NCI-H226 (cell line): ENCODE data around the gene TMEM115.

Experiments
- DNase-seq: peaks from one replicate; pipeline ENCODE4 v3.0.0-alpha.2; 2015

The TMEM115 gene

DNA sequence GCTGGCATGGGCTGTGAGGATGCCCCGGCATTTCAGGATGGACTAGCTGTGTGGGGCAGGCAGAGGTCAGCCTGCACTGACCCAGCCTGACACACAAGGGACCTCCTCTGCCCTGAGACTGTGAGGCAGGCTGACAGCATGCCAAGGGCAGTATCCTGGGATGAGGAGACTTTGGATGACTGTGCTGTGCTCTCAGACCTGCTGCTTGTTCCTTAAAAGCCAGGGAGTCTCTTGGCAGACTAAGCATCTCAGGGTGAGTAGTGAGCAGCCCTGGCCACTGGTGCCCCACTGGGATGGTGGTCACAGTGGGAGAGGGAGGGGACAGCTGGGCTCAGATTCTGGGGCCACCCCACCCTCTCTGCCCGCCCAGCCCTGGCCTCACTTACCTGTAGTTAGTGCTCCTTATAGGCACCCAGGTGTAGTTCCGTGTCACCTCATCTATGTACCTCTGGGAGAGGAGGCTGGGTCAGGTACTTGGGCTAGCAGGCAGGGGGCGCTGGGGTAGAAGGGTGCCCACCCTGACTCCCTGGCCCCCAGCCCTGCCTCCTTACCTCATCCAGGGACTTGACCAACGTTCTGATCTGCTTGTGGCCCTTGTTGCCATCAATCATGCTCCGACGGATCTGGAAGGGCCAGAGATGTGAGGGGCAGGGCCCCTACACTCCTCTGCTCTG is 16.1 kb upstream of the TMEM115 start:
- no peak for DNase-seq

DNA sequence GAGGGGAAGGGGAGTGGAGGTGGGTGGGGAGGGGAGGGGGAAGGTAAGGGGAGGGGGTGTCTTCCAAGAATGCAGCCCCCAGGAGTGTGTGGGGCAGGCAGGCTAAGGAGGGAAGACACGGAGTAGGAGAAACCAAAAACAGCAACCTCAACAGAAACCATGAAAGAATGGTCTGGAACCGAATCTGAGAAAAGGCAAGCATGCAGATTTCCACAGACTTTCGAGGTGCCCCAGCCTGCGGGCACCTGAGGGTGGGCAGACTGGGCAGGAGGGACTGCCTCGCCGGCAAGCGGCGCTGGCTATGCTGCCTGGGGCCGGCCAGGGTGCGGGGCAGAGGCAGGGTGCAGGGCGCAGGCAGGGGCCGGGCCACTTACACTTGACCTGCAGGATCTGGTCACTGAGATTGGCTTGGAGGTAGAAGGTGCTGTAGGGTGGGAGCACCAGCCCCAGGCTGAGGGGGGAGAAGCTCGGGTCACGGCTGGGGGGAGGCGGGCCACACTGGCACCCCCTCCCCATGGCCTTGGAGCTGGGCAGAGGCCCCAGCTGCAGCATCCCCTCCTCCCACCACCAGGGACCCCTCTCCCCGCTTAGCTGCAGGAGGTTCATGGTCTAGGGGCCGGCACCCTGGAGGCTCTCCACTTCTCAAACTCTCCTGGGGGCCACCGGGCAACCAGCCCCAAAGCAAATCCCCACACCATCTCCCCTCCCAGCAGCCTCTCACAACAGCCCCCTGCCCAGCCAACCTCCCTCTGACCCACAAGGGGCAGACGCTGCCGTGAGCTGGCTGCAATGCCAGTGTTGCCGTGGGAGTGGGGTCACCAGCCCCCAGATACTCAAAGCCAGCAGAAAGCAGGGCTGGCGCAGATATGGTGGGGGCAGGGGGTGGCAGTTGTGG is 15.3 kb upstream of the TMEM115 start:
- DNase-seq: no peak

DNA sequence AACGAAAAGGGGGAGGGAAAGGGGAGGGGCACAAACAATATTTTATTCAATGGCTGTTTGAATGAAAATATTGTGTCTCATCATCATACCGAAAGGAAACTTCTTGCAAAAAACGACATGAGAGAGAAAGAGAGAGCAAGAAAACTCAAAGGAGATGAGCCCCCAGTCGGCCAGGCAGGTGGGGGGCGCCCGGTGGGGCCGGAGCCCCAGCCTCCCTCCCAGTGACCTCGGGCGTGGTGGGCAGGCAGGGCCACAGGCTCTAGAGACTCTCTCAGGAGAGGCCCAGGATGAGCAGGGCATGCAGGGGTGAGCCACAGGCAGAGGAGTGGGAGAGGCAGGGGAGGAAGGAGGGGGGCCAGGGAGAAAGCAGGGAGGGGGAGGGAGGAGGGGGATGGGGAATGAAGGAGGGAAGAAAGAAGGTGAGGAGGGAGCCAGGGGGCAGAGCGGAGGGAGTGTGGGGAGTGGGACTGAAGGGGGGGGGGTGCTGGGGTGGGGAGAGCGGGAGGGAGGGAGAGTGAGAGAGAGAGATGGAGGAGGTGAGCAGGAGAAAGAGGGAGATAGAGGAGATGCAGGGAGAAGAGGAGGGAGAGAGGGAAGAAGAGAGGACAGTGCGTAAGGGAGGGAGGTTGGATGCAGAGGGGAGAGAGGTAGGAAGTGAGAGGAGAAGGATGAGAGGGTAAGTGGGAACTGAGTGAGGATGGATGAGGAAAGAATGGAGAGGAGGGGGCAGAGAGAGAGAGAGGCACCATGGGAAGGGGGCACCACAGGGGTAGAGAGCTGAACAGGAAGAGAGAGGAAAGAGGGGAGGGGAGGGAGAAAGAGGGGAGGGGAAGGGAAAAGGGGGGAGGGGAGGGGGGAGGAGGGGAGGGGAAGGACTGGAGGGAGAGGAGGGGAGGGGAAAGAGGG is 14.1 kb upstream of the TMEM115 start:
- no peak for DNase-seq

DNA sequence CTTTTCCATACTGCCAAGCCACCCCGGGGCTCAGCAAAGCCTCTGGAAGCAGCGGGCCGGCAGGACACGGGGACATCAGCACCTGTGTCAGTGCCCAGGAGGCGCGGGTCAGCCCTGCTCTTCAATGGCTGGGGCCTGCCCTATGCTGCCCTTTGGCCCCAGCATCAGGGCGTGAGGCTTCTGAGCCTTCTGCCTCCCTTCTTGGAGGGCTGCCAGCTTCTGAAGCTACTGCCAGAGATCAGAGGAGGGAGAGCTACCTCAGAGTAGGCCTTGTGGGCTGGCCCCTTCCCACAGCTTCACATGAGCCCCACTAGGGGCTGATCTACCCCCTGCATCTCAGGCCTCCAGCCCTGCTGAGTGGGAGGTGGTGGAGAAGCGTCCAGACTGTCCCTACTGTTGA is 13.0 kb upstream of the TMEM115 start:
- no peak for DNase-seq

DNA sequence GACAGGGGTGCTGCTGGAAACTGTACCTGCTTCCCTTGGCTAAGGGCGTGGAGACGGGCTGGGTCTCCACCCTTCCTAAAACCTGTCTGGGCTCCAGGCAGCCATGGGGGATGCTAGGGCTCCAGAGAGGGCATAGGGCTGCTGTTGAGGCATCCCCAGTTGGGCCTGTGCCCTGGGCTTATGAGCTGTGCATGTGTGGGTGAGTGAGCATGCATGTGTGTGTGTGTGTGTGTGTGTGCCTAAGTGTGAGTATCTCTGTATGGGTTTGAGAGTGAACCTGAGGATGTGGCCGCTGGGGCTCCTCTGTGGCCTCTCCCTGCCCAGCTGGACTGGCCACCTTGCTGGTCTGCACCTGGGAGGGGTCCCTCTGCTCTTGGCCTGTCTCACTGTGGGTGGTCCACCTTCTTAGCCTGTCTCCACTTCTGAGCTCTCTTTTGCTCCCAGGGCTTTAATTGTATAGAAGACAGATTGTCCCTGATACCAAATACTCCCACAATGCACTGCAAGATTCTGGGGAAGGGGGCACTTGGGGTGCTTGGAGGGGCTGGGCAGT is 11.9 kb upstream of the TMEM115 start:
- no peak for DNase-seq

DNA sequence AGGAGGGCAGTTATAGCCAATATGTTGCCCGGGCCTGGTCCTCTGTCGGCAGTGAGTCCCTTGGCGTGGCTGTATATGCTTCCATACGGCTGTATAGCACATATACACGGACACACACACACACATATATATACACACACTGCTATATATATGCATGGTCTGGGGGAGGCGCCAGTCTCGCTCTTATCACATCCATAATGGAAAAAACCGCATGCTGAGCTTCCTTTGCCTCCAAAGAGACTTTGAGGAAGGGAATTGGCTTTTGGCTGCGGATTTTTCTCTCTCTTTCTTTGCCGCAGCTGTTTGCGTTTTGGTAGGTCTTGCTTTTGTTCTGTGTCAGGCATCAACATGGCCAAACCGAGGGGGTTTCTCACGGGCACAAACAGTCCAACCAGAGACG is 11.3 kb upstream of the TMEM115 start:
- DNase-seq: no peak

DNA sequence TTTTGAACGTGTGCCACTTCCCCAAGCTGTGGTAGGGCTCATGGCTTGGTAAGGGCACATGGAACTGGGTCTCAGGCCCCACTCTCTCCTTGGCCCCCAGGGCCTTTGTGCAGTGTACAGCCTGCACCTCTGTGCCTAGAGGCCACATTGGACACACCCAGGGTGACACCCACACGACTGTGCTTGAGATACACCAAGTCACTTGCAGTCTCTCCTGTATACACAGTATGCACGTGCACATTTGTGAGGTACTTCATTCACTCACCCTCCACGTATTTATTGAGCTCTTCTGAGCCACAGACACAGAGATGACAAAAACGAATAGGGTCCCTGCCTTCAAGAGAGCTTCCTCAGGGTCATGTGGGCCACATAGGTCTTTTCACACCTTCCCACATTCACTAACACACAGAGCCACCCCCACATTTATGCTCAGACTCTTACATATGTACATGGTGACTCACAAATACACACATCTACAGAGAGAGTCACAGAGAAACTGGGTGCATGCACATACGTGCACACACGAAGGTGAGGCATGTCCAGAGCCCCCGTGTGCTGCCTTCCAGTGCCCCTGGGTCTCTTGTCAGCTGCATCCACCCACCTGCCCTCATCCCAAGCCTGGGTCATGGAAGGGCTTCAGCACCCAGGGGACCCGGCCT is 9.8 kb upstream of the TMEM115 start:
- no peak for DNase-seq

DNA sequence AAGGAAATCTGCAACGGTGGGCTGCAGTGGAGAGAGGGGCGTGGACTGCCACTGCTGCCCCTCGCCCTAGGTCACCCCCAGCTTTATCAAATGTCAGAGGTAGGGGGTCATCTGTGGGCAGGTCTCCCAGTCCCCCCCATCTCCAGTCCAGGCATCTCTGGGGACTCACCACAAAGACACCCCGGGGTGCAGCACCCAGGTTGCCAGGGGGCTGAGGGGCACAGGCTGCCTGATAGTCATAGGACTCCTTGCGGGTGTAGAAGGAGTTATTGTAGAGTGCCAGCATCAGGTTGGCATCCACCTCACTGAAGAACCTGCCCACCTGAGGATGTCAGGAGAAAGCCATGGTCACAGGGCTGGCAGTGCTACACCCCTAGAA is 6.5 kb upstream of the TMEM115 start:
- no peak for DNase-seq

DNA sequence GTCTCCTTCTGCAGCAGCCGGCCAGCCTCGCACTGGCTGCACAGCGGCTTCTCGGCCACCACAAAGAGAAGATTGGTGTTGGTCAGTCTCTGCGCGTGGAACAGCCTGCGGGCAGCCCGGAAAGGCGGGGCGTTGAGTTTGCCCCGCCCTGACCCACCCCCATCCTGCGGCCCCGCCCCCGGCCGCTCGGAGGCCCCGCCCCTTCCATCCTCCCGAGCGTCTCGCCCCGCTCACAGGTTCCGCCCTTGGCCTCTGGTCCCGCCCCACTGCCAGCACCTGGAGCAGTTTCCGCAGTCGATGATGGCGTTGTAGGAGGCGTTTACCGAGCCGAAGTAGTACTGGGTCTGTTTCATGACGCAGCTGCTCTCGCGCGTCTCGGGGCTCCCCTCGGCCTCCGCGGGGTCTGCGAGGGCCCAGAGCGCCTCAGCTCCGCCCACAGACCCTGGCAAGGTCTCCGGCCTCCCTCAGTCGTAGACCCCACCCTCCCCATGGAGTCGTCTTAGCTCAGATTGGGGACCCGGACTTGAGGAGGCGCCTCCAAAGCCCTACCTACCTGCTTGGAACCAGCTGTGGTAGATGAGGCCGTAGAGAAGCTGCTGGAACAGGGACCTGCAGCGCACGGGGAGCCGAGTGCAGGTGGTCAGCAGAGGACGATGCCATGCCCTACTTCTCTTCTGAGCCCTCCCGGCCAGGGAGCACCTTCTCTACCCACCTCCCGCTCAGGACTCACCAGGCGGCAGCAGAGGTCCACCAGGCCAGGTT is 5.9 kb upstream of the TMEM115 start:
- peak; percentile 66 for DNase-seq

DNA sequence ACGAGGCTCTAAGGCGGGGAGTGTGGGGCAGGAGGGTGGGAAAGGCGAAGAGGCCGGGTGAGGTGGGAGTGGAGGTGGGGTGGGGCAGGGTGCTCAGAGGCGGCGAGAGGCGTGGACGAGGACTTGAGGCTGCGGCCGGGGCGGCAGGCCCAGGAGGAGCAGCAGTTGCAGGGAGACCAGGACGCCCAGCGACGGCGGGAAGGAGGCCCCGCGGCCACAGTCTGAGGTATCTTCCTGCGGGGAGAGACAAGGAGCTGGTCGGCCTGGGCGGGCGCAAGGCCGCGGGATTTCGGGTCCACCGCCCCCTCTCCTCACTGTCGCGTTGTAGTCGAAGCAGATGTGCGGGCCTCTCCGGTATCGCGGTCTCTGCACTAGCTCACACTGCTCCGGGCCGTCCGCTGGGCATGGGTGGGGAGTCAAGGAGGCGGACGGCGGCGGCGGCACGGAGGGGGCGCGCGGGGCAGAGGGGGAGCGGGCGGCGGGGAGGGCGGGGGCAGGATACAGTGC is 5.3 kb upstream of the TMEM115 start:
- no peak for DNase-seq

DNA sequence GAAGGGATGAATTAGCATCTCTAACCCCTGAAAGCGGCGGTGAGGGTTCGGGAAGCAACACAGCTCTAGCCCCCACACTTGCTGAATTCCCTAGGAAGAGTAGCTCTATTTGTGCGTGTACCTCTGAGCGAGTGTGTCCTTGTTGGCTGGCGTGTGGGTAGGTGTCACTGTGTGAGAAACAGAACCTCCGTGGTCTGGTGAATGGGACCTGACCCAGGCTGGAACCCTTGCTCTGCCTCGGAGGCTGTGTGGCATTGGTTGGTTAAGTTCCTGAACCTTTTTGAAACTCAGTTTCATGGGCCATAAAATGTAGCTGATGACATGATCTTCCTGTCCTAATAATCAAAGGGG is 414 bp upstream of the TMEM115 start:
- DNase-seq: no peak

DNA sequence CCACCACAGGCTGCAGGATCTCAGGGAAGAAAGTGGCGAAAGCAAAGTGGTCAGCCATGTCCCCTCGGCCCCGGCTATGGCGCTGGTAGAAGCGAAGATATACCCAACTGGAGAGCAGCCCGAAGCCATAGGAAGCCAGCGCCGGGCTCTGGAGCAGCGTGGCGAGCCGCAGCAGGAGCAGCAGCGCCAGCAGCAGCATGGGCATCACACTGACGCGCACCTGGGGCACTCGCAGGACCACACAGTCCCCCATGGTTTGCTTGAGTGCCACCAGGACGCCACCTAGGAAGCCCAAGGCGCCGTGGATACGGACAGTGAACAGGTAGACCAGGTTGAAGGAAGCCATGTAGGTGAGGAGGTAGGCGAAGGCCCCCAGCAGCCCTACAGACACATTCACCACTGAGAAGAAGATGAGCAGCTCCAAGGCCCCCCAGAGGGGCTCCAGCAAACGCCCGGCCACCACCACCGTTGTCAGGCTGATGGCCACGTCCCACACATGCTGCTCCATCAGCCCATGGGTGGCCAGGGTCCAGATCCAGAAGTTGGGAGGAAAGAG is 888 bp downstream of the TMEM115 start:
- no peak for DNase-seq

DNA sequence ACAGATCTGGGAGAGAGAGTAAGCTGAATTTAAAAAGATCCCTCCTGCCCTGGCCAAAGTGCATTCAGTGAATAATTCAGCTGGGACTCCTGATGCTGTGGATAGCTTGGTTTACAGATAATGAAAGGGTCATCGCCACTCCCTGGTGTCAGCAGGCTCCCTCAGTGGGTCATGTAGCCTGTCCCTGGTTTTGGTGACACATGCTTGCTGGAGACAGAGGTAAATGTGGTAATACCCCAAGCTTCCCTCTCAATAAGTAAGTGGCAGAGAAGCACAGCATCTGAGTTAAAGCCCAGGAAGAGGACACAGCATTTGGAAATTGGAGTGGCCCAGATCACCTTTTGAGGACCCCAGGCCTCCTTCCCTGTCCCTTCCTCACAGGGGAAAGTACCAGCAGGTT is 1.8 kb downstream of the TMEM115 start:
- DNase-seq: no peak

DNA sequence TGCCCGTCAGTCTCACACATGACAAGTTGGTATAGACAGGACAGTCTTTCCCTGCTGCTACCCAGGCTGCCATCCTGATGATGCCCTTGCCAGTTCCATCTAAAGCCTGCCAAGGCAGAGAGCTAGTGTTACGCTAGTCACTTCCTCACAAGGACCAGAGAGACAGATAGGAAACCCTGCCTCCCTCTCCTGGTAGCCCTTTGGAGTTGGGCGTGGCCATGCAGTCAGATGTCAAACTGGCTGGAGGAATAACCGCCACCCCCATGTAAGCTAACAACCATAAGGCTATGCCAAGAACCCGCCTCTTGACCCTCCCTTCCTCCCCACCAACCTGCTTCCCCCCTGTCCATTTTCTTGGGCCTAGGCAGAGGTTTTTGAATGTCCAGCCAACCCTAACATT is 2.8 kb downstream of the TMEM115 start:
- DNase-seq: no peak

DNA sequence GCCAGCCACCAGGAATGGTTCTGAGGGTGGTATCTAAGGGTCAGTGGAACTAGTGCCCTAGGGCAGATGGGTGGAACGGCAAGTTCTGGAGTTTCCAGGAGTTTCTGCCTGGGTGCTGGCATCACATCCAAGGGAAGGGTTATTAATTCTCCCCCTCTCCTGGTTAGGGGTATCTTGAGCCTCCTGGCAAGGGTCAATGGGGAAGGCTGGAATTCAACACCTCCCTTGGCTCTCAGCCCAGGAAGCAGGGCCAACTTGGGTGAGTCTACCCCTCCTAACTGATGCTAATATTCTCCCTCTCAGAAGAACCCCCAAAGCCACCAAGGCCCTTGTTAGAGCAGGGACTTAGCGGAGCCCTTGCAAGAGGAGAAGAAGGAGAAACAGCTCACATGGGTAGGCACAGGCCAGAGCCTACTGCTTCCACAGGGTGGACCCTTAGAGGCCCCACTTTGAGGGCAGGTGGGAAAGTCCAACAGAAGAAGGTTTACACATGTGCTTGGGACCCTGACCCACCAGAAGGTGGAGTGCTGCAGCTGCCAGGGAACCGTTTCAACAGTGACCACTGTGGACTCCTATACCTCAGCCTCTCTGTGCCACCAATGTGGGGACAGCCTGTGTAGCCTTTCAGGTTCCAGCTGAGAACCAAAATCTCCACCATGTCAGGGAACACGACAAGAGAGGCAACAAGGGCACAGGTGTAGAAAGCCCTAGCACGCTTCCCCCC is 3.3 kb downstream of the TMEM115 start:
- DNase-seq: no peak

DNA sequence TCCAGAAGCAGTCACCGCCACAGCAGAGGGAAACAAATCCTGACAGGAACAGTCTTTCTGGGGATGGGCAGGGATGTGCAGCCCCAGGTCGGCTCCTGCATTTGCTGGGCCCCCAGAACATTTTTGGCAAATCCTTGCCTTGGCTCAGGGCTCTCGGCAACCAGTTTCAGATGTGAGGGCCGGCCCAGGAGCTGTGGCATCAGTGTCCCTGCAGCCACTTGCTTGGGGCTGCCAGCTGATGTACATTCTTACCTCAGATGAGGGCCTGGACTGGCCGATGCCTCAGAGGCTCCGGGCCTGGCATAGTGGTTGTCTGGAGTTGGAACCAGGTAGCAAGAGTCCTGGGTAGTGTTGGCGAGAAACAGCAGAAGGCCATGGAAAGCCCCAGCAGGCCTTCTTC is 4.5 kb downstream of the TMEM115 start:
- DNase-seq: no peak

DNA sequence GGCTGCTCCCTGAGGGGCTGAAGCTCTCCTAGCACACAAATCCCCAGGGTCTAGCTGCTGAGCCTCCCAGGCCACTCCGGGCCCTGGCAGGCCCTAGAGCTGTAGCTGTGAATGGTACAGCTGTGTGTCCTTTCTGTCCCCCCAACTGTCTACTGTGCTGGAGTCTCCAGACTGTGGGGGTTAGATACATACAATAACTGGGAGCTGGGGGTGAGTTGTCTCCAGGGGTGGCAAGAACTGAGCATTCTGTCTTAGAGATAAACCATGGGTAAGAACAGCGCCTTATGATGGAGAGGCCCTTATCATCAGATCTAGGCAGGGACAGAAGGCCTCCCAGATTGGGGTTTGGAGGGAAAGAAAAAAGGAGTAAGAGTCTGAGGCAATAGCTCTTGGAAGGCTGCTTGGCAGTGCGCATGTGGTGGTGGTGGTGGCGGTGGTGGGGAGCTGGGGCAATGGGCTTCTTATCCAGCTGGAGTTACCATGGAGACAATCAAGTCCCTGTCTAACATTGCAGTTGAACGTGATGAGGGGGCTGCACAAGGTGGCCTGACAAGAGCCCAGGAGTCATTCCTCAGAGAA is 5.0 kb downstream of the TMEM115 start:
- no peak for DNase-seq

DNA sequence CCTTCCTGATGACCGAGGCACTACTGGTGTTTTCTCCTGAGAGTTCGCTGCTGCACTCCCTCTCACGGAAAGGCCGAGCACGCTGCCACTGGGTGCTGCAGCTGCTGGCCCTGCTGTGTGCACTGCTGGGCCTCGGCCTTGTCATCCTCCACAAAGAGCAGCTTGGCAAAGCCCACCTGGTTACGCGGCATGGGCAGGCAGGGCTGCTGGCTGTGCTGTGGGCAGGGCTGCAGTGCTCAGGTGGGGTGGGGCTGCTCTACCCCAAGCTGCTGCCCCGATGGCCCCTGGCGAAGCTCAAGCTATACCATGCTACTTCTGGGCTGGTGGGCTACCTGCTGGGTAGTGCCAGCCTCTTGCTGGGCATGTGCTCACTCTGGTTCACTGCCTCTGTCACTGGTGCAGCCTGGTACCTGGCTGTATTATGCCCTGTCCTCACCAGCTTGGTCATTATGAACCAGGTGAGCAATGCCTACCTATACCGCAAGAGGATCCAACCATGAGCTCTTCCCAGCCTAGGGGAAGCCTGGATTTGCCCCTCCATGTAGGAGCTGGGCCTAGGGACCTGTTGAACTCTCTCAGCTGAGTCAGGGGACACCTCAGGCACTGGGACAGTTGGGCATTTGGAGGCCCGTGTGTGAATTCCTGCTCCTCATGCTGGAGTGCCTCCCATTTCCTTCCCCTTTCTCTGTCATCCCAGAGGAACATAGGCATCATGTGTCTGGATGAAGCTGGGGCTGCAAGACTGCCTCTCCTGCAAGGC is 5.9 kb downstream of the TMEM115 start:
- DNase-seq: no peak

DNA sequence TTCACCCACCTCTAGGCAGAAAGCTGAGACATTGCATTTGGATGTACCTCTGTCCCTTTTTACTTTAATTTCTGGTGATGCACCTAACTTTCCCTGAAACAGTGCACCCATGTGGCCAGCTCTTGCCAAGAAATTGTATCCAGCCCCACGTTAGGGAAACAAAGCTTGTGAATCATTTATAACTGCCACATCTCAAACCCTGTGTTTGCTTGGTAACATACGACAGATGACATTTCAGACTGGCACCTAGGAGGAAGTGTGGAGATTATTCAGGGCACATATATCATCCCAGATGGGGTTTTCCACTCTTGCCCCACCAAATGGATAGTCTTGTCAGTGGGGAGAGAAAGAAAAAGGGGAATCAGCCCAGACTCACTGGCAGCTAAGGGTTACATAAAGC is 6.5 kb downstream of the TMEM115 start:
- no peak for DNase-seq

DNA sequence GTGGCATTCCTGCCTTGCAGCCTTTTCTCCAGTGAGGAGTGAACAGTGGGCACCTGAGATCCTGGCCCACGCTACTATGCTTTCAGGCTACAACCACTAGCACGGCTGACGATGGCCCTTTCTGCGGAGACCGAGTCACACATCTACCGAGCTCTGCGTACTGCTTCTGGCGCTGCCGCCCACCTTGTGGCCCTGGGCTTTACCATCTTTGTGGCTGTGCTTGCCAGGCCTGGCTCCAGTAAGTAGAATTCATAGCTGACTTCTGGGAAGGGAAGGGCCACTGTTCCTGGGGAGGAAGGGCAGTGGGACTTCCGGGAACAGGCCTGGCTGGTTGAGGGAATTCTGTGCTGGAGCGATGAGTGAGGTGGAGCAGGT is 8.0 kb downstream of the TMEM115 start:
- no peak for DNase-seq
